K562 (cell line): ENCODE results near the gene SSBP2. TPM values are rescaled to one million over a fixed set of nuclear protein-coding genes. Genes with fewer than 3 reads are reported as not detected.

ENCODE experiments used
- ATAC-seq: fragments of 200-7000 bp; cut with Tn5 transposase; 3 replicates; pipeline ENCODE4 v1.9.1; 2020; ENCODE audit warnings: moderate library complexity
- BruUV-seq: library from RNA; stranded (reverse); fragments of 400-500 nt; replicated peaks from 2 replicates; lab custom pipeline; 2021; lab: Mats Ljungman, UMichigan
- CTCF ChIA-PET: fragments of 300-600 bp; formaldehyde crosslinking; extraction: SDS; loops from one replicate; lab custom pipeline; 2021; ENCODE audit warnings: low intra/inter-chr PET ratio; lab: Yijun Ruan, JAX
- POLR2A ChIA-PET: fragments of 300-600, 350-650 bp; sonication (Branson Sonifier 250); formaldehyde crosslinking; extraction: SDS; loops from one replicate; lab custom pipeline; 2021; ENCODE audit warnings: antibody characterized with exemption, inconsistent platforms; lab: Yijun Ruan, JAX
- DNase-seq, 4 experiments: peaks; one replicate each; pipeline versions ENCODE4 v3.0.0 to v3.0.0-alpha.2; 2011 to 2018; ENCODE audit warnings: low spot score in 3 of 4, mixed read lengths in 3 of 4; ENCODE audit errors: extremely low read depth in 1 of 4
- FAIRE-seq: peaks from 2 replicates; lab custom pipeline; 2011; peaks lifted over from hg19 to GRCh38; lab: Jason Lieb, UNC
- H2AFZ ChIP-seq: 2 replicates; pipeline ENCODE4 v1.6.0; 2011; ENCODE audit warnings: low read depth, low read length, control low read depth, inconsistent platforms
- H3K27ac ChIP-seq: fragments of 200-600 bp; 3 replicates; pipeline ENCODE4 v1.8.0; 2011; ENCODE audit warnings: low read depth, mild to moderate bottlenecking, control low read depth, inconsistent platforms, low read length, moderate library complexity, mixed read lengths; ENCODE audit errors: extremely low read depth
- H3K27me3 ChIP-seq, 2 experiments: fragments of 300-600 bp in 1 of 2; 2 replicates in 1 of 2; 3 replicates in 1 of 2; pipeline versions ENCODE4 v1.6.0 to v1.8.0; 2011; ENCODE audit warnings: inconsistent platforms in 2 of 2, low read length in 2 of 2, mild to moderate bottlenecking in 1 of 2, mixed read lengths in 1 of 2, moderate library complexity in 1 of 2; ENCODE audit not compliant: control insufficient read depth in 2 of 2, insufficient read depth in 2 of 2
- H3K36me3 ChIP-seq: fragments of 300-600 bp; 3 replicates; pipeline ENCODE4 v1.8.0; 2011; ENCODE audit warnings: mild to moderate bottlenecking, low read length, inconsistent platforms; ENCODE audit not compliant: control insufficient read depth, insufficient read depth
- H3K4me1 ChIP-seq, 2 experiments: fragments of 200-600 bp in 1 of 2; replicated peaks in 1 of 2; 2 replicates in 1 of 2; 3 replicates in 1 of 2; pipeline versions ENCODE4 v1.5.1 to v1.8.0; 2011; ENCODE audit warnings: inconsistent platforms in 2 of 2, low read length in 2 of 2, mild to moderate bottlenecking in 1 of 2, mixed read lengths in 1 of 2, moderate library complexity in 1 of 2; ENCODE audit not compliant: control insufficient read depth in 2 of 2, insufficient read depth in 2 of 2
- H3K4me2 ChIP-seq: 2 replicates; pipeline ENCODE4 v1.6.1; 2011; ENCODE audit warnings: low read length, control low read depth, inconsistent platforms, mixed read lengths; ENCODE audit not compliant: insufficient read depth
- H3K4me3 ChIP-seq: fragments of 200-600 bp; sonication (generic), shearing (Covaris generic); 2 replicates; pipeline ENCODE4 v1.5.1; 2016; ENCODE audit warnings: control low read depth, inconsistent platforms
- H3K79me2 ChIP-seq: fragments of 200-600 bp; 3 replicates; pipeline ENCODE4 v1.8.0; 2011; ENCODE audit warnings: low read length, inconsistent platforms; ENCODE audit not compliant: control insufficient read depth, insufficient read depth
- H3K9ac ChIP-seq, 2 experiments: 2 replicates each; pipeline versions ENCODE4 v1.6.0 to v1.6.1; 2011; ENCODE audit warnings: low read depth in 2 of 2, low read length in 2 of 2, control low read depth in 1 of 2, inconsistent platforms in 1 of 2, mild to moderate bottlenecking in 1 of 2, mixed read lengths in 1 of 2; ENCODE audit not compliant: insufficient read depth in 1 of 2
- H3K9me1 ChIP-seq: one replicate; pipeline ENCODE4 v1.6.0; 2011; ENCODE audit warnings: inconsistent platforms, mild to moderate bottlenecking, low read length, moderate library complexity; ENCODE audit not compliant: control insufficient read depth, insufficient read depth
- H3K9me3 ChIP-seq: replicated peaks from 2 replicates; pipeline ENCODE4 v1.5.1; 2011; ENCODE audit warnings: low read depth, low read length, inconsistent platforms; ENCODE audit not compliant: control insufficient read depth, insufficient read depth
- H4K20me1 ChIP-seq: replicated peaks from 2 replicates; pipeline ENCODE4 v1.6.1; 2011; ENCODE audit warnings: low read length, inconsistent platforms, mixed read lengths; ENCODE audit not compliant: control insufficient read depth, insufficient read depth
- CHAMP1 ChIP-seq: fragments of 450-650 bp; IDR thresholded peaks from 2 replicates; pipeline ENCODE4 v1.6.1; 2016; ENCODE audit warnings: mild to moderate bottlenecking
- GATAD2B ChIP-seq: fragments of 450-650 bp; IDR thresholded peaks from 2 replicates; pipeline ENCODE4 v1.6.1; 2017; ENCODE audit warnings: mild to moderate bottlenecking, borderline replicate concordance
- KHSRP ChIP-seq: fragments of 450-650 bp; IDR thresholded peaks from 2 replicates; pipeline ENCODE4 v1.6.1; 2017
- KLF10 ChIP-seq: fragments of 250-450 bp; sonication (Bioruptor Pico); IDR thresholded peaks from 2 replicates; pipeline ENCODE4 v1.6.1; 2021; ENCODE audit warnings: matching md5 sums
- THRB ChIP-seq: fragments of 450-650 bp; formaldehyde crosslinking; conservative IDR thresholded peaks from 2 replicates; pipeline ENCODE4 v1.4.0; 2022; ENCODE audit warnings: mild to moderate bottlenecking, missing genetic modification characterization
- ZBTB40 ChIP-seq, 2 experiments: fragments of 450-650 bp in 1 of 2; sonication (generic) in 1 of 2; formaldehyde crosslinking in 1 of 2; IDR thresholded peaks; 2 replicates each; pipeline versions ENCODE4 v1.7.1 to v1.9.0; 2016 to 2022; ENCODE audit warnings: inconsistent platforms in 1 of 2, mild to moderate bottlenecking in 1 of 2, missing genetic modification reagents in 1 of 2
- ZNF785 ChIP-seq: fragments of 250-450 bp; sonication (Bioruptor Pico); IDR thresholded peaks from 2 replicates; pipeline ENCODE4 v1.4.0; 2020; ENCODE audit warnings: mild to moderate bottlenecking
- WGBS: fragments of 100-300 bp; shearing (Covaris generic); methylation state at CpG from one replicate; pipeline ENCODE4 v1.1.6; 2016; ENCODE audit warnings: low coverage, mixed read lengths; ENCODE audit not compliant: insufficient coverage; ENCODE audit errors: missing lambda C conversion rate; 5-methylcytosine and 5-hydroxymethylcytosine counted together
- in situ Hi-C: fragments of 300-500 bp; cut with MboI; formaldehyde crosslinking; loops from 4 replicates; pipeline ENCODE4 v1.15.0; 2018; ENCODE audit warnings: inconsistent platforms, mixed read lengths
- intact Hi-C: fragments of 100-400 bp; cut with micrococcal nuclease; formaldehyde crosslinking; loops from 2 replicates; pipeline ENCODE4 v1.14.2; 2022
- polyA plus RNA-seq, 8 experiments: library from polyadenylated mRNA; depleted of rRNA in 4 of 8; stranded (reverse) in 5 of 8; unstranded in 3 of 8; fragments of >200 nt; fragmentation: Nextera tagmentation in 2 of 8; fragmentation: Illumina TruSeq in 1 of 8; extraction: Ambion mirVana in 2 of 8; extraction: Trizol in 1 of 8; gene quantifications; 2 replicates each; pipeline versions ENCODE4 v1.2.1 to v1.2.3, GENCODE V29; 2011 to 2014; ENCODE audit warnings: inconsistent platforms in 1 of 8, missing spikeins in 1 of 8
- total RNA-seq, 7 experiments: library from RNA; depleted of rRNA in 6 of 7; stranded (reverse); fragments of >200 nt in 6 of 7; fragmentation: Illumina TruSeq in 2 of 7; extraction: Trizol in 2 of 7; gene quantifications; 2 replicates each; pipeline versions ENCODE4 v1.2.1 to v1.2.3, GENCODE V29; 2011 to 2021; ENCODE audit warnings: low replicate concordance in 1 of 7

Gene SSBP2
- total and polyA plus RNA-seq, 9 of the 15 experiments (the other 6 are each of a cell fraction or from before 2014, with no cell fraction given), result 22.3 to 133 (median 42.1) TPM

- Histone ChIP-seq H4K20me1 (no peaks in the 10 kb centered on the region), H3K79me2 (no peaks in the 10 kb centered on the region), H3K4me2 (peak overlapping the region; percentile 80), H3K9me1 (no peaks in the 10 kb centered on the region), H3K9ac (peak overlapping the region; percentile 55 to 72; a peak in 3 of 4 replicates), H3K27ac (peak overlapping the region; percentile 74), H3K4me3 (peak overlapping the region; percentile 17; the same call in 1 of the 2 replicates), H3K9me3 (no peaks in the 10 kb centered on the region), H2AFZ (peak overlapping the region; percentile 95), H3K27me3 (no peaks in the 10 kb centered on the region), H3K36me3 (no peaks in the 10 kb centered on the region), H3K4me1 (peaks cover 3 to 26% of the 10 kb centered on the region in 2 experiments; a peak in 4 of 5 replicates)
- BruUV-seq, result no TSS peak
- ATAC-seq (peak; percentile 57), FAIRE-seq (no peak), DNase-seq (peak in 1 of 4 experiments; percentile 46)
- in situ Hi-C loops (no loop called here), intact Hi-C loops (no loop called here)
- CTCF ChIA-PET, result interaction anchor here (0.7 kb wide), 1 partner anchor 274 kb away, joined by 3 read pairs; no protein-coding TSS in a partner anchor
- WGBS, result 2% methylated on average over 5 of the region's 5 CpGs
- POLR2A ChIA-PET, result interaction anchor here (1.0 to 2.6 kb wide), 8 partner anchors 9 to 65 kb away, joined by 3 to 15 read pairs (median 6); partner anchors contain the start of gene SSBP2
- no peak for TF ChIP-seq CHAMP1
- TF ChIP-seq KLF10 (CRISPR knock-in tag), result no peak
- no peak for TF ChIP-seq KHSRP
- 0 out of 2 replicates have a peak, but pooled peaks have one; percentile 18 for TF ChIP-seq THRB (CRISPR knock-in tag)
- TF ChIP-seq ZBTB40 (IDR thresholded peaks at IDR 0.05), result no peak
- TF ChIP-seq ZBTB40 (CRISPR knock-in tag; IDR thresholded peaks at IDR 0.05), result no peak
- no peak for TF ChIP-seq ZNF785 (CRISPR knock-in tag)
- no peak for TF ChIP-seq GATAD2B
These were observed 28.4 kb upstream of the SSBP2 start for GRCh38 chr5:81779125-81779915.
